ENCODE results near the gene ALPK3. TPM values are rescaled to one million over a fixed set of nuclear protein-coding genes. Genes with fewer than 3 reads are reported as not detected.

The ALPK3 gene, protein sequence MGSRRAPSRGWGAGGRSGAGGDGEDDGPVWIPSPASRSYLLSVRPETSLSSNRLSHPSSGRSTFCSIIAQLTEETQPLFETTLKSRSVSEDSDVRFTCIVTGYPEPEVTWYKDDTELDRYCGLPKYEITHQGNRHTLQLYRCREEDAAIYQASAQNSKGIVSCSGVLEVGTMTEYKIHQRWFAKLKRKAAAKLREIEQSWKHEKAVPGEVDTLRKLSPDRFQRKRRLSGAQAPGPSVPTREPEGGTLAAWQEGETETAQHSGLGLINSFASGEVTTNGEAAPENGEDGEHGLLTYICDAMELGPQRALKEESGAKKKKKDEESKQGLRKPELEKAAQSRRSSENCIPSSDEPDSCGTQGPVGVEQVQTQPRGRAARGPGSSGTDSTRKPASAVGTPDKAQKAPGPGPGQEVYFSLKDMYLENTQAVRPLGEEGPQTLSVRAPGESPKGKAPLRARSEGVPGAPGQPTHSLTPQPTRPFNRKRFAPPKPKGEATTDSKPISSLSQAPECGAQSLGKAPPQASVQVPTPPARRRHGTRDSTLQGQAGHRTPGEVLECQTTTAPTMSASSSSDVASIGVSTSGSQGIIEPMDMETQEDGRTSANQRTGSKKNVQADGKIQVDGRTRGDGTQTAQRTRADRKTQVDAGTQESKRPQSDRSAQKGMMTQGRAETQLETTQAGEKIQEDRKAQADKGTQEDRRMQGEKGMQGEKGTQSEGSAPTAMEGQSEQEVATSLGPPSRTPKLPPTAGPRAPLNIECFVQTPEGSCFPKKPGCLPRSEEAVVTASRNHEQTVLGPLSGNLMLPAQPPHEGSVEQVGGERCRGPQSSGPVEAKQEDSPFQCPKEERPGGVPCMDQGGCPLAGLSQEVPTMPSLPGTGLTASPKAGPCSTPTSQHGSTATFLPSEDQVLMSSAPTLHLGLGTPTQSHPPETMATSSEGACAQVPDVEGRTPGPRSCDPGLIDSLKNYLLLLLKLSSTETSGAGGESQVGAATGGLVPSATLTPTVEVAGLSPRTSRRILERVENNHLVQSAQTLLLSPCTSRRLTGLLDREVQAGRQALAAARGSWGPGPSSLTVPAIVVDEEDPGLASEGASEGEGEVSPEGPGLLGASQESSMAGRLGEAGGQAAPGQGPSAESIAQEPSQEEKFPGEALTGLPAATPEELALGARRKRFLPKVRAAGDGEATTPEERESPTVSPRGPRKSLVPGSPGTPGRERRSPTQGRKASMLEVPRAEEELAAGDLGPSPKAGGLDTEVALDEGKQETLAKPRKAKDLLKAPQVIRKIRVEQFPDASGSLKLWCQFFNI (N-terminal part only)
- total RNA-seq, result 54.5 and 55.7 TPM in 2 replicates

DNA sequence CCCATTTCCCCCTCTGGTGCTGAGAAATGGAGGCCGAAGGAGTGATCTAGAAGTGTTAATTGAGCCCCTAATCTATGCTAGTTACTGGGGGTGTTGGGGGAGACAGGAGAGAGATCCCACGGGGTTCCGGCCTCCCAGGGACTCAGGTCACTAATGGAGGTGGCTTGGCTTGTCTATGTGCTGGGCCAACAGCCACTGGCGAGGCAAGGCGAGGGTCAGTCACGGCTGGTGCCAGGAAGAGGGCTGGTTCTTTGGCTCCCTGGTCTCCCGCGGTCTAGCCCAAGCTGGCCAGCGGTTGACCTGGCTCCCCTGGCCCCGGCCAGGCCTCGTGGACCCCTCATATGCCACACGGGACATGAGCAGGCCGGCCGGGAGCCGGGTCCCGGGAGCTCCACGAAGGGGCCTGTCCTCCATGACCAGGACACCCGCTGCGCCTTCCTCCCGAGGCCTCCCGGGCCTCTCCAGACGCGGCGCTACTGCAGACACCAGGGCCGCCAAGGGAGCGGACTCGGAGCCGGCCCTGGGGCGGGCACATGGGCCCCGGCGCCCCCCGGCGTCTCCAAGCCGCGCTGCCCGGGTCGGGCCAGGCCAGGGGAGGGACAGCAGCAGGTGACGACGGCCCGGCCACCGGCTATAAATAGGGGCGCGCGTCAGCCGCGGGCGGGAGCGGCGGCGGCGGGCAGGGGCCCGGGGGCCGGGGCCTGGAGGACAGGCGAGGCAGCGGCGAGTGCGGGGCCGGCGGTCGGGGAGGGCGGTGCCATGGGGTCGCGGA lies at the start of gene ALPK3:
ALPK3 (plus strand) TSS at position 663 of the 772 bp plus-strand sequence; CDS start at position 760, 97 bp downstream.
- Histone ChIP-seq H3K4me3 (ENCODE audit: low read depth, low read length) (peak within 1 kb of the TSS; percentile 44), H3K36me3 (ENCODE audit: control insufficient read depth, insufficient read depth, low read length) (no peaks in the 10 kb centered on the region), H3K27me3 (ENCODE audit: control insufficient read depth, insufficient read depth, low read length) (no peaks in the 10 kb centered on the region)
- TF ChIP-seq, protein P1, sequence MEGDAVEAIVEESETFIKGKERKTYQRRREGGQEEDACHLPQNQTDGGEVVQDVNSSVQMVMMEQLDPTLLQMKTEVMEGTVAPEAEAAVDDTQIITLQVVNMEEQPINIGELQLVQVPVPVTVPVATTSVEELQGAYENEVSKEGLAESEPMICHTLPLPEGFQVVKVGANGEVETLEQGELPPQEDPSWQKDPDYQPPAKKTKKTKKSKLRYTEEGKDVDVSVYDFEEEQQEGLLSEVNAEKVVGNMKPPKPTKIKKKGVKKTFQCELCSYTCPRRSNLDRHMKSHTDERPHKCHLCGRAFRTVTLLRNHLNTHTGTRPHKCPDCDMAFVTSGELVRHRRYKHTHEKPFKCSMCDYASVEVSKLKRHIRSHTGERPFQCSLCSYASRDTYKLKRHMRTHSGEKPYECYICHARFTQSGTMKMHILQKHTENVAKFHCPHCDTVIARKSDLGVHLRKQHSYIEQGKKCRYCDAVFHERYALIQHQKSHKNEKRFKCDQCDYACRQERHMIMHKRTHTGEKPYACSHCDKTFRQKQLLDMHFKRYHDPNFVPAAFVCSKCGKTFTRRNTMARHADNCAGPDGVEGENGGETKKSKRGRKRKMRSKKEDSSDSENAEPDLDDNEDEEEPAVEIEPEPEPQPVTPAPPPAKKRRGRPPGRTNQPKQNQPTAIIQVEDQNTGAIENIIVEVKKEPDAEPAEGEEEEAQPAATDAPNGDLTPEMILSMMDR (IDR thresholded peaks at IDR 0.05; ENCODE audit: insufficient read depth, low read length, poor library complexity, severe bottlenecking), result no peak
- DNase-seq (ENCODE audit: low read depth), result no peak

DNA sequence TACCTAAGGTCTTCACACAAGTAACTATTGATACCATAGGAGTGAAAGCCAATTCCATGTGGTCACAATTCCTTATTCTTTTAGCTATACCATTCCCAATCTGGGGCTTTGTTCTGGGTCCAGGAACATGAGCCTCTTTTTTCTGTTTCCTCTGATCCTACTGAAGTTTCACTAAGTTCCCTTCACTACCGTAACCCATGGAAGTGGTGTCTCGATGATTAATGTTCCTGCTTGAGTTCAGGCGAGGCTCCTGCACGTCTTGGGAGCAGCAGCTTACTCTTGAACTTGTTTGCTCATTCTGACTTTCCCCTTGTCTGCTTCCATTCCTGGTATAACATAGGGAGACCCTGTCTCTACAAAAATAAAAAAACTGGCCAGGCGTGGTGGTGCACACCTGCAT lies 45.1 kb upstream of the ALPK3 start:
- TF ChIP-seq, protein P1 (IDR thresholded peaks at IDR 0.05; ENCODE audit: insufficient read depth, low read length, poor library complexity, severe bottlenecking), result no peak
- DNase-seq (ENCODE audit: low read depth), result no peak
- H3K4me3 ChIP-seq (ENCODE audit: low read depth, low read length), result no peak overlapping the region
- H3K27me3 ChIP-seq (ENCODE audit: control insufficient read depth, insufficient read depth, low read length), result no peaks in the 10 kb centered on the region
- H3K36me3 ChIP-seq (ENCODE audit: control insufficient read depth, insufficient read depth, low read length), result peaks cover 1% of the 10 kb centered on the region

DNA sequence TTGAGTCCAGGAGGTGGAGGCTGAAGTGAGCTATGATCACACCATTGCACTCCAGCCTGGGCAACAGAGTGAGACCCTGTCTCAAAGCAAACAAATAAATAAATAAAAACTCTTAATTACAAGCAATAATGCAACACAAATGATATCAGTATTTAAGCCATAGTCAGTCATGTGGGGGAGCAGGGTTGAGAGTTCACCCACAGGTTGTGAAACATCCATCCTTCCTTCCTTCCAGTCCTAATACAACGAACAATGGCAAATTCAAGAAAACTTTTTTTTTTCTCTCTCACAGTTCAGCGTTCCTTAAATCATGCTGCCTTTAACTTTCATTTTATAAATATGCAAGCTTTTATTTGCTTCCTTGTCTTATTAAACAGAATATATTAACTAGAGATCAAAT lies 44.7 kb upstream of the ALPK3 start:
- TF ChIP-seq, protein P1 (IDR thresholded peaks at IDR 0.05; ENCODE audit: insufficient read depth, low read length, poor library complexity, severe bottlenecking), result no peak
- Histone ChIP-seq H3K27me3 (ENCODE audit: control insufficient read depth, insufficient read depth, low read length) (no peaks in the 10 kb centered on the region), H3K36me3 (ENCODE audit: control insufficient read depth, insufficient read depth, low read length) (peaks cover 1% of the 10 kb centered on the region), H3K4me3 (ENCODE audit: low read depth, low read length) (no peak overlapping the region)
- no peak for DNase-seq (ENCODE audit: low read depth)

DNA sequence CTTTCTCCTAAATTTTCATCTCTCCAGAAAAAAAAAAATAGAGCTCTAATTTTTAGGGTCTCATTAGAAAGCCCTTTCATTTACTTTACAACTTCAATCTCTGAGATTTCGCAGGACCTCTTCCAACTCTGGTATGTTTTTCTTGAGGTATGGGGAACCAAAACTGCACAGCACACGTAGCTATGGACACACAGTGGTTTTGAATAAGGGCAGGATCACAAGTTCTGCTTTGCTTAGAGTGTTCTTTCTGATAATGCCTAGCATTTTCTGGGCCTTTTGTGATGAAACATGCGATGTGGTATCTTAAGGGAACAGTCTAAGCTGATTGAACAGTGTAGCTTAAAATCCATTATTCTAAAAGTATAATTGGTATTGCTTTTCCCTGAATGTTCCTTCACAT lies 43.4 kb upstream of the ALPK3 start:
- Histone ChIP-seq H3K4me3 (ENCODE audit: low read depth, low read length) (no peak overlapping the region), H3K36me3 (ENCODE audit: control insufficient read depth, insufficient read depth, low read length) (no peaks in the 10 kb centered on the region), H3K27me3 (ENCODE audit: control insufficient read depth, insufficient read depth, low read length) (no peaks in the 10 kb centered on the region)
- TF ChIP-seq, protein P1 (IDR thresholded peaks at IDR 0.05; ENCODE audit: insufficient read depth, low read length, poor library complexity, severe bottlenecking), result no peak
- DNase-seq (ENCODE audit: low read depth), result no peak

DNA sequence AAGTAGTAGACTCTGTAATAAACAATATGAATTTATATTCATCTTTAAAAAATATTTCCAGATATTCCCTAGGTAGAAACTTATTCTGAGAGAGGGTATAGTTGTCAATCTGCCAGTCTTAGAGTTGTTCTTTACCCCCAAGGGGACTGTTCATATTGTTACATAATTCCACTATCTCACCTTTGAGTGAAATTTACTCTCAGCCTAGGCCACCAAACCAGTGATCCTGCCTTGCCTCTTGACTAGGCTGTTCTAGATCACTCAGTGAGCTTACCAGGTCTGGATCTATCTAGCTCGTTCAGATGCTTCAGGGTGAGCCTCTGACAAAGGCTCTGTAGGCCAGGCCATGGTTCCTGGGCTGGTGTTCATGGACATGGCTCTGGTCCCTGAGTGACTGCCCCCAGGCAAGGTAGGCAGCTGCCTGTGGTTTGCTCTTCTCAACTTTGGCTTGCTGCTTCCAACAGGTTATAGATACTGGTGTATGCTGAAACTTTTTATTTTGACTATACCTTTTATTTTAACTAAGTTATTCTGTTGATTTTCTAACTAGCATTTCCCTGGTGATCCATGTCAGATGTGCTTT lies 41.2 kb upstream of the ALPK3 start:
- TF ChIP-seq, protein P1 (IDR thresholded peaks at IDR 0.05; ENCODE audit: insufficient read depth, low read length, poor library complexity, severe bottlenecking), result no peak
- no peak overlapping the region for H3K4me3 ChIP-seq (ENCODE audit: low read depth, low read length)
- no peaks in the 10 kb centered on the region for H3K27me3 ChIP-seq (ENCODE audit: control insufficient read depth, insufficient read depth, low read length)
- H3K36me3 ChIP-seq (ENCODE audit: control insufficient read depth, insufficient read depth, low read length), result no peaks in the 10 kb centered on the region
- no peak for DNase-seq (ENCODE audit: low read depth)

Data from kidney epithelial cell (primary cell).